NCI-H2107 (cell line): ENCODE data around the gene ATP11A.

ENCODE experiments used
- DNase-seq: peaks from one replicate; lab custom pipeline; 2025; lab: John Stamatoyannopoulos, UW

ATP11A gene

GRCh38 chr13:112743451-112744167 lies 53.8 kb downstream of the ATP11A start:
- DNase-seq: no peak

GRCh38 chr13:112744168-112745021 lies 54.6 kb downstream of the ATP11A start:
- DNase-seq: no peak

DNA sequence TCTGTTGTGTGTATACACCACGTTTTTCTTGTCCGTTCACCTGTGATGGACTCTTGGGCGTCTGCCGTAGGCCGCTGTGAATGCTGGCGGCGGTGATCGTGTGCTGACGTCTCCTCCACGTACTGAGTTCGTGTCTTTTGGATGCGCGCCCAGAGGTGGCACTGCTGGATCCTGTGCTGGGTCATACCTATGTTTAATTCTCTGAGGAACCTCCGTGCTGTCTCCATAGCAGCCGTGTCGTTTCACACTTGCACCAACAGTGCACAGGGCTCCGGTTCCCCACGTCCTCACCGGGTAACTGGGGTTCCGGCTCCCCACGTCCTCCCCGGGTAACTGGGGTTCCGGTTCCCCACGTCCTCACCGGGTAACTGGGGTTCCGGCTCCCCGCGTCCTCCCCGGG lies 56.2 kb downstream of the ATP11A start:
- no peak for DNase-seq

GRCh38 chr13:112747256-112747655 lies 57.4 kb downstream of the ATP11A start:
- DNase-seq: no peak

GRCh38 chr13:112748947-112749735 lies 59.3 kb downstream of the ATP11A start:
- DNase-seq: no peak

DNA sequence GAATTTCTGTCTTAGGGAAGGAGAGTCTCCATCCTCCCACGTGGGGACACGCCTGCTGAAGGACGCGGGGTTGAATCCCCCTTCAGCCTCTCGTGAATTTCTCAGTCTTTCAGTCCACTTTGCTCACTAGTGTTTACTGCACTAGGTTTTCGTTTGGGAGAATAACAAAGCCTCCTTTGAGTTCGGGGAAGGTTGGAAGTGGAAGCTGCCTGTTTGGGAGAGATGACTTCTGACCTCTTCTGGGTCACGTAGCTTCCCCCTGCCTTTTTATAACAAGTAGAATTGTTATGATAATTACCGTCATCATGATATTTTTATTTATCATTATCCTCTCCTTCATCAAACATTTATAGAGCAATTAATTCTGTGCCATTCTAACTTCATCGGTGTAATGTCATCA lies 60.7 kb downstream of the ATP11A start:
- no peak for DNase-seq

GRCh38 chr13:112751617-112752016 lies 61.8 kb downstream of the ATP11A start:
- no peak for DNase-seq

GRCh38 chr13:112752211-112752610 lies 62.4 kb downstream of the ATP11A start:
- DNase-seq: no peak

DNA sequence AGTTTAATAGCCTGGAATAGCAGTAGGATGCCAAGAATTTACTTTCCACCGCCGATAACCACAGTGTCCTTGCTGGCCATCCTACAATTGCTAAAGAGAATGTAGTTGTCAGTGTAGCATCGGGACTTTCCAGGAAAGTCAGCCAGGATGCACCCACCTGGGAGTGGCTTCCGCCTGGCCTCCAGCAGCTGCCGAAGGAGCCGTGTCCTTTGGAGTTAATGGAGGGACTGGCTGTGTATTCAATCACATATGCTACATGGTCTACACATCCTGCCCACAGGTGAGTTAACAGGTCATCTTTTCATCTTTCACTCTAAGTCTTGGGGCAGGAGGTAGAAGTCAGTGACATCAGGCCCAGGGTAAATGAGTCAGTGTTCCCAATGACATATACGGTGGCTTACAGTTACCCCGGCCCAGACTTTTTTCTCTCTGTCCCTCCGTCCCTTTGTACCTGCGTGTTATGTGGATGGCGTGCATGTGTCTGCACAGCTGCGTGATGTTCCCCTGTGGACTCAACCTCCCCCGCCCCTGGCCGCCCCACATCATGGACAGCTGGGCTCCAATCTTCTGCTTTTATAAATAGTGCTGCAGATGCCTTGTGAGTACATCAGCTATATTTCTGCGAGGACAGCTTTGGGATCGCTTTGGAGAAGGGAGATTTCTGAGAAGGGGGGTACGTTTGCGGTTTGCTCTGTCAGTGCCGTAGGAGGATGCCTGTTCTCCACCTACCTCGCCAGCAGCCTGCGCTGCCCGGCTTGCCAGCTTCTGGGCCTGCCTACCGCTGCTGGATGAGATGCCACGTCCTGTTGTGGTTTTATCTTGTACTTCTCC lies 63.1 kb downstream of the ATP11A start:
- DNase-seq: no peak

DNA sequence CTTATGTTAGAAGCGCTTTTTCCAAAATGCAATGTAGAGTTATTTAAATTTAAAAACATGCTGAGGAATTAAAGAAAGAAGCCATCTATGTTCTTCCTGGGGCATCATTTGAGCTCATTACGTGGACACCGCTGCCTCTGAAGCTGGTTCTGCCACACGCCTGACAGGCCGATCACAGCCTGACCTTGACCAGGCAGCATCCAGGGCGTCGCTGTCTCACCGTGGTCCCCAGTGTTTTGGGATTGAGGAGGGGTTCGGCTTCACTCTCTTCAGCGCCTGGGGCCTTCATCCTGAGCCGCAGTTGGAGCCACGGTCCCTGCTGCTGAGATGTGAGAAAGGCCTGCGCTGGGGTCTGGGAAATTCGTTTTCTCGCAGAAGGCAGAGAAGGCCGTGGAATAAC lies 64.0 kb downstream of the ATP11A start:
- DNase-seq: no peak

GRCh38 chr13:112754281-112755025 lies 64.6 kb downstream of the ATP11A start:
- no peak for DNase-seq

DNA sequence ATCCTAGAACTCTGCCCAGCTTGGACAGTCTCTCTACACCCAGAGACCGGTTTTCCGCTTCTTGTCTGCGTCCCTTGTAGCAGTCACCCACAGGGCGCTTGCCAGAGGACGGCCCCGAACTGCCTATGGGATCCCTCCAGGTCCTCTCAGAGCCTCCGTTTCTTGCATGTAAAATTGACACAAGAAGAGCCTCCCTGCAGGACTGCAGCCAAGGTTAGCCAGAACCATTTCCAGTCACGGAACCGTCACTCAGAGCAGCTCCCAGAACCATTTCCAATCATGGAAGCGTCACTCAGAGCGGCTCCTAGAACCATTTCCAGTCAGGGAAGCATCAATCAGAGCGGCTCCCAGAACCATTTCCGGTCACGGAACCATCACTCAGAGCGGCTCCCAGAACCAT lies 65.5 kb downstream of the ATP11A start:
- DNase-seq: no peak

DNA sequence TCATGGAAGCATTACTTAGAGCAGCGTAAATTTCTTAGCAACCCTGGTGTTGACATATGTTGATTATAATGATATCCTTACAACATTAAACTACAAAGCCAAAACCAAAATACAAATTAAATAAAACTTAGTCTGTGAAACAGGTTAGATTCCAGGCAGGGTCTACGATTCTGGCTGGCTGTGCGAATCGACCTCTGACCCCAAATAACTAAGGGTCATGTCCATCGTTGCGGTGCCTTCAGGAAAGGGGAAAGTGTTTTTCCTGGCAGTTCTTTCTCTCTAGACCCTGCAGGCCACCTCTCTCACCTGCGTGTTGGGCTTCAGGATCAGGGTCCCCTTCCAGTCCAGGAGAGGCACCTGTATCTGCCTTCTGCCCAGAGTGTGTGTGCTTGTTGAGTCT lies 66.2 kb downstream of the ATP11A start:
- DNase-seq: no peak

DNA sequence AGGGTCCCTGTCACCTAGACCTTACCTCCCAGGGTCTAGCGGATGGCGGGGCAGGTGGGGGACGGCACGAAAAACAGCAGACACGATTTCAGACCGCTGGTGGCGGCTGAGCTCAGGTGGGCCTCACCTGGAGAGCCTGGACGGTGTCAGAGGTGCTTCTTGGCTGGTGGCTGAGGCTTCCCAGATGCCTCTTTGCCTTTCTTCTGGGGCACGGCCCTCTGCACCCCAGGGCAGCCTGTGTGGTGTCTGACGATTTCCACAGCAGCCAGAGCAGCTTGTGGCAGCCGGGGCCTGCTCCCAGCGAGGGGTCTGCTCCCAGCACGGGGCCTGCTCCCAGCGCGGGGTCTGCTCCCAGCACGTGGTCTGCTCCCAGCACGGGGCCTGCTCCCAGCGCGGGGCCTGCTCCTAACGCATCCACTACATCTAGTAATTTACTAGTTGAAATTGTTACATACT lies 66.7 kb downstream of the ATP11A start:
- no peak for DNase-seq

GRCh38 chr13:112756967-112757758 lies 67.3 kb downstream of the ATP11A start:
- DNase-seq: no peak

DNA sequence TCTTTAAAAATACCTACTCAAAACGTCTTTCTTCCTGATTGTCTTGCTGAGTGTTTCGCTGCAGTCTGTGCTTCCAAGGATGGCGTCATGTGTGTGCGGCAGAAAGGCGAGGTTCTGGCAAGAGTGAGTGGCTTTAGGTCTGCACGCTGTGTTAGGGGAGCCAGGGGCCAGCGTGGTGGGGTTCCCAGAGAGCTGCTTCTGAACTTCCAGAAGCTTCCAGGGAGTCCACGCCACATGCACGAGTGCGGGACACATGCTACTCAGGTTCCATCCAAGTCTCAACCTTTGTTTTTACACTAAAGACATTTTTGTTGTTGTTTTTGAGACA lies 67.9 kb downstream of the ATP11A start:
- no peak for DNase-seq

GRCh38 chr13:112759053-112759452 lies 69.2 kb downstream of the ATP11A start:
- no peak for DNase-seq

DNA sequence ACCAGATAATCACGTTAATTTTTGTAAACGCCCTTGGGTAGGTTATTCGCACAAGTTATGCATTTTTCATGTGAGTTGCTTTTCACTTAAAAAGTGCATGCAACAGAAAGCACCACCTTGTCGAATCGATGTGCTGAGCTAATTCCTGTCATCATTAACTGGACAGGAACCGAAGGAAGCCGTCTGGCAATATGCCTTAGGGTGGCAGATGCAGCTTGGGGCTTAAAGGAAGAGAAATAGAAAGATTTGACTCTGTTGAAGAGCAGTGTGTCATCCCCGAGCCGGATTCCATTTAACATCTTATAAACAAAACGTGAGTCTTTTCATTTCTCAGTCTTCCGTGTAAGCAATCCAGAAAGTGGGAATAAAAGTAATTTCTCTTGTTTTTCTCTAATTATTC lies 70.0 kb downstream of the ATP11A start:
- DNase-seq: no peak

- DNase-seq: no peak
Measured at GRCh38 chr13:112760435-112760834, 70.6 kb downstream of the ATP11A start.

- DNase-seq: no peak
Measured at GRCh38 chr13:112760931-112761330, 71.1 kb downstream of the ATP11A start.
